GM20000 (cell line): ENCODE results near the gene DCAF10.
"Not testable (repeated sequence)": the region's sequence is repeated elsewhere in the genome, so short reads cannot be mapped to it uniquely, and the experiment has no call there.

Experiments used
- DNase-seq: peaks from one replicate; pipeline ENCODE4 v3.0.0; 2012; ENCODE audit warnings: low spot score
- TF ChIP-seq, protein P1 (sequence below): IDR thresholded peaks from 2 replicates; pipeline ENCODE4 v1.5.1; 2012; ENCODE audit warnings: mild to moderate bottlenecking, control low read depth; ENCODE audit errors: extremely low read depth, missing control alignments

The DCAF10 gene, protein sequence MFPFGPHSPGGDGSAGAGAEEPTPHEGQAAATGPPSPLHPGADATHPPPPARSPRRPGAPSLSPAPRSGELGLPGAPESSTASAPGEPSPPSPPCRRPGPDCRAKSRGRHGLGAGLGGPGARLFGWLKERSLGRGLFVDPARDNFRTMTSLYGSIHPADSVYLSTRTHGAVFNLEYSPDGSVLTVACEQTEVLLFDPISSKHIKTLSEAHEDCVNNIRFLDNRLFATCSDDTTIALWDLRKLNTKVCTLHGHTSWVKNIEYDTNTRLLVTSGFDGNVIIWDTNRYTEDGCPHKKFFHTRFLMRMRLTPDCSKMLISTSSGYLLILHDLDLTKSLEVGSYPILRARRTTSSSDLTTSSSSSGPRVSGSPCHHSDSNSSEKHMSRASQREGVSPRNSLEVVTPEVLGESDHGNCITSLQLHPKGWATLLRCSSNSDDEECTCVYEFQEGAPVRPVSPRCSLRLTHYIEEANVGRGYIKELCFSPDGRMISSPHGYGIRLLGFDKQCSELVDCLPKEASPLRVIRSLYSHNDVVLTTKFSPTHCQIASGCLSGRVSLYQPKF

DNA sequence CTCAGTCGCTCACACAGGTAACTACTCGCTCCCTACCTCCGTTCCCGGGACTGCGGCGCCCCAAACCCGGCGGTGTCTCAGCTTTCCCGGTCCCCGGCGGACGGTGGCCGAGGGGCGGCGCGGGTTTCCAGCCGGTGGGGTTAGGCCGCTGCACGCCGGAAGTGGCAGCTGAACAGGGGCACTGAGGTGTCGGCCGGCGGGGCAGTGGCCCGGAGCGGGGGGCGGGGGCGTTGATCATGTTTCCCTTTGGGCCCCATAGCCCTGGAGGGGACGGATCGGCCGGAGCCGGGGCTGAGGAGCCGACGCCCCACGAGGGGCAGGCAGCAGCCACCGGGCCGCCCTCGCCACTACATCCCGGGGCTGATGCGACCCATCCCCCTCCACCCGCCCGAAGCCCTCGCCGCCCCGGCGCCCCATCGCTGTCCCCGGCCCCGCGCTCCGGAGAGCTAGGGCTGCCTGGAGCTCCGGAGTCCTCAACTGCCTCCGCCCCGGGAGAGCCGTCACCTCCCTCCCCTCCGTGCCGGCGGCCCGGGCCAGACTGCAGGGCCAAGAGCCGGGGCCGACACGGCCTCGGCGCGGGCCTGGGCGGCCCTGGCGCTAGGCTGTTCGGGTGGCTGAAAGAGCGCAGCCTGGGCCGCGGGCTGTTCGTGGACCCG lies at the start of gene DCAF10:
TSS of gene DCAF10 (plus strand) at position 167 of the 656 bp plus-strand sequence. CDS start at position 237, 70 bp downstream.
- TF ChIP-seq, protein P1, sequence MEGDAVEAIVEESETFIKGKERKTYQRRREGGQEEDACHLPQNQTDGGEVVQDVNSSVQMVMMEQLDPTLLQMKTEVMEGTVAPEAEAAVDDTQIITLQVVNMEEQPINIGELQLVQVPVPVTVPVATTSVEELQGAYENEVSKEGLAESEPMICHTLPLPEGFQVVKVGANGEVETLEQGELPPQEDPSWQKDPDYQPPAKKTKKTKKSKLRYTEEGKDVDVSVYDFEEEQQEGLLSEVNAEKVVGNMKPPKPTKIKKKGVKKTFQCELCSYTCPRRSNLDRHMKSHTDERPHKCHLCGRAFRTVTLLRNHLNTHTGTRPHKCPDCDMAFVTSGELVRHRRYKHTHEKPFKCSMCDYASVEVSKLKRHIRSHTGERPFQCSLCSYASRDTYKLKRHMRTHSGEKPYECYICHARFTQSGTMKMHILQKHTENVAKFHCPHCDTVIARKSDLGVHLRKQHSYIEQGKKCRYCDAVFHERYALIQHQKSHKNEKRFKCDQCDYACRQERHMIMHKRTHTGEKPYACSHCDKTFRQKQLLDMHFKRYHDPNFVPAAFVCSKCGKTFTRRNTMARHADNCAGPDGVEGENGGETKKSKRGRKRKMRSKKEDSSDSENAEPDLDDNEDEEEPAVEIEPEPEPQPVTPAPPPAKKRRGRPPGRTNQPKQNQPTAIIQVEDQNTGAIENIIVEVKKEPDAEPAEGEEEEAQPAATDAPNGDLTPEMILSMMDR: no peak
- peak; percentile 94 for DNase-seq

DNA sequence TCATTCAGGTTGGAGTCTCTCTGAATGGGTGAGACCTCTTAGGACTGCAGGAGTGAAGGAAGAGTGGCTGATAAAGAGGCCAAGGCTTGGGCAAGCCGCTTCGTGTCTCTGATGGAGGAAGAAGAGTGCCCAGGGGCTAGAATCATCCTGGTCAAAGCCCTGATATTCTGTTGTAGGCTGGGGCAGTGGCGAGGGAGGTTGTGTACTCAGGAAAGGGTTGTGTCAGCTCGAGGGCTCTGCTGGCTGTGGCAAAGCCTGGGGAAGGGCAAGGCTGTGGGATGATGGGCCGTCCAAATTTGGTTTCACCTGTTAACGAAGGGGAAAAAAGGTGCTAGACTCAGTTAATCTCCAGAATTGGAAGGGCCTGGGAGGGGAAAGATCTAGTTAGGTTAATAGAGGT lies 49.4 kb upstream of the DCAF10 start:
- TF ChIP-seq, protein P1: no peak
- no peak for DNase-seq

GRCh38 chr9:37751704-37752103 lies 48.9 kb upstream of the DCAF10 start:
- DNase-seq: not testable (repeated sequence)

- DNase-seq: not testable (repeated sequence)
Measured at GRCh38 chr9:37752112-37752511, 48.5 kb upstream of the DCAF10 start.

DNA sequence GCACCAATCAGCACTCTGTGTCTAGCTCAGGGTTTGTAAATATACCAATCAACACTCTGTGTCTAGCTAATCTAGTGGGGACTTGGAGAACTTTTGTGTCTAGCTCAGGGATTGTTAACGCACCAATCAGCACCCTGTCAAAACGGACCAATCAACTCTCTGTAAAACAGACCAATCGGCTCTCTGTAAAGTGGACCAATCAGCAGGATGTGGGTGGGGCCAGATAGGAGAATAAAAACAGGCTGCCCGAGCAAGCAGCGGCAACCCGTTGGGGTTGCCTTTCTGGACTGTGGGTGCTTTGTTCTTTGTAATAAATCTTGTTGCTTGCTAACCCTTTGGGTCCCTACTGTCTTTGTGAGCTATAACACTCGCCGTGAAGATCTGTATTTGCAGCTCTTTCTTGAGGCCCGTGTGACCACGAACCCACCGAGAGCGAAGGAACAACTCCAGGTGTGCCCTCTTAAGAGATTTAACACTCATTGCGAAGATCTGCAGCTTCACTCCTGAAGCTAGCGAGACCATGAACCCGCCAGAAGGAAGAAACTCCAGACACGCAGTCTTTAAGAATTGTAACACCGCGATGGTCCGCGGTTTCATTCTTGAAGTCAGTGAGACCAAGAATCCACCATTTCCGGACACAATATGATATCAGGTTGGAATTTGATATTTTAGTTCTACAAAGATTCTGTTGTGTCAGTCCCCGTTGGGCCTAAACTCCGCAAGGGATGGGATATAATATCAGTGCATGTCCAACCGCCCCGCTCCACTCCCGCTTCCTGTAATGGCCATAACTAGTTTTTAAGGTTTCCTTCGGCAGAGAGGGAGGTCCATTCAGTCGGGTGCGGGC lies 47.7 kb upstream of the DCAF10 start:
- no peak for DNase-seq
- TF ChIP-seq, protein P1: no peak

DNA sequence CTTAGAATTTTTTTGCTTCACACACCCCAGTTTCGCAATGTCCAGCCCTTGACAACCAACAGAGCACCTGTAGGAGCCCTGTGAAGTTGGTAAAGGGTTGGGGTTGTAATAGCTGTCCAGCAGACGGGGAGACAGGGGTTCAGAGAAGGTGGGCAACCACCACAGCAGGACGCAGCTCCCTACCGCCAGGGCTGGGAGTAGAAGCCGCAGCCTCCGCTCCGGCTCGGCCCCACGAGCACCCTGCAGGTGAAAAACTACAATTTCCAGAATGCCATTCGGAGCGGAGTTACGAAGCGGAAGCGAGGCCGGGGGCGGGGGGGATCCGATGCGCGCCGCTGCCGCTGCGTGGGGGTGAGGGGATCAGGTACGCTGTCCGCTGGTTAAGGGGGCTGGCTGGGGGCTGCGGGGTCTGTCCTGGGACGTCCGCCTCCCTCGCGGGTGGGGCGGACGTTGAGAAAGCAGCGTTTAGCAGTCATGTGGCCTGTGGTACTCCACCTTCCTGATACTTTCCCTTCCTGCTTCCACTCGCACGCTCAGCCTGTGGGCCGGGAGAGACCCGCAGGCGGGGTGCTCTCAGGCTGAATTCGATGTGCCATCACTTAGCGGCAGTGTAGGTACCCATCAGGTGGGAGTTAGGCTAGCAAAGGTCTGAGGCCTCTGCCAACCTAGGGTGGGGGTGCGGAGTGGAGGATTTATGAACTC lies 47.0 kb upstream of the DCAF10 start, which contains the start of gene TRMT10B:
TSS of gene TRMT10B (plus strand) at position 317 of the 702 bp plus-strand sequence. CDS start 8,127 bp downstream, outside the sequence.
- peak; percentile 92 for DNase-seq
- TF ChIP-seq, protein P1: no peak

DNA sequence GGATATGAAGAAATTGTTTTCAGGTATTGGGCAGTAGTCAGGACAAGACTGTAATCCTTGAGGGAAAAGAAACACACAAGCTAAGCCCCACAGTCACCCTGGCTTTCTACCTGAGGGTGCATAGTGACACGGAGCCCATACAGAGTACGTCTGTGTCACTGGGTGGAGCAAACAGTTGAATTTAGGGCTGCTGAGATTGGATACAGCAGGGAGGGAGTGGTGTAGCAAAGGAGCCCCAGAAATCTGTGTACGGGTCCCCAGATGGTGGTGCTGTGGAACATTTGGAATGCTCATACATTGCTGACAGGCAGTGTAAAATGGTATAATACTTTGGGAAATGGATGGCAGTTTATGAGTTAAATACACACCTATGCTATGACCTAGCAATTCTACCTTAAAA lies 41.9 kb upstream of the DCAF10 start:
- TF ChIP-seq, protein P1: no peak
- no peak for DNase-seq
